Activated CD4-positive, alpha-beta memory T cell treated with anti-CD3 and anti-CD28 coated beads for 36 hours (primary cell): ENCODE results near the gene NUP35. TPM values are rescaled to one million over a fixed set of nuclear protein-coding genes. Genes with fewer than 3 reads are reported as not detected.
"Not testable (repeated sequence)": the region's sequence is repeated elsewhere in the genome, so short reads cannot be mapped to it uniquely, and the experiment has no call there.

ENCODE experiments used
- CTCF ChIA-PET: fragments of 350-600 bp; sonication (Branson Sonifier 250); formaldehyde crosslinking; loops from one replicate; lab custom pipeline; 2021; ENCODE audit warnings: antibody characterized with exemption, inconsistent platforms; lab: Charles Lee
- POLR2A ChIA-PET: fragments of 350-600 bp; sonication (Branson Sonifier 250); formaldehyde crosslinking; loops from one replicate; lab custom pipeline; 2021; ENCODE audit warnings: antibody characterized with exemption; lab: Charles Lee
- DNase-seq: peaks from one replicate; pipeline ENCODE4 v3.0.0-alpha.2; 2020
- H3K27ac Mint-ChIP-seq: one replicate; pipeline ENCODE4 v1.8.0; 2021; ENCODE audit warnings: mixed read lengths
- H3K27me3 Mint-ChIP-seq: one replicate; pipeline ENCODE4 v1.8.0; 2021; ENCODE audit warnings: mixed read lengths
- H3K36me3 Mint-ChIP-seq: one replicate; pipeline ENCODE4 v1.8.0; 2021; ENCODE audit warnings: mixed read lengths
- H3K4me1 Mint-ChIP-seq: one replicate; pipeline ENCODE4 v1.8.0; 2021; ENCODE audit warnings: low read depth, mixed read lengths
- H3K4me3 Mint-ChIP-seq: one replicate; pipeline ENCODE4 v1.8.0; 2021; ENCODE audit warnings: mild to moderate bottlenecking, mixed read lengths
- H3K9me3 Mint-ChIP-seq: one replicate; pipeline ENCODE4 v1.8.0; 2021; ENCODE audit warnings: mixed read lengths
- intact Hi-C: fragments of 100-400 bp; cut with micrococcal nuclease; formaldehyde crosslinking; loops from one replicate; pipeline ENCODE4 v1.15.1; 2023
- total RNA-seq, 2 experiments: library from RNA; stranded (reverse); gene quantifications; one replicate each; pipeline ENCODE4 v1.2.3, GENCODE V29; 2021

Gene NUP35
- total RNA-seq, 2 experiments from 2014 or later: 27.6 to 31.7 TPM

DNA sequence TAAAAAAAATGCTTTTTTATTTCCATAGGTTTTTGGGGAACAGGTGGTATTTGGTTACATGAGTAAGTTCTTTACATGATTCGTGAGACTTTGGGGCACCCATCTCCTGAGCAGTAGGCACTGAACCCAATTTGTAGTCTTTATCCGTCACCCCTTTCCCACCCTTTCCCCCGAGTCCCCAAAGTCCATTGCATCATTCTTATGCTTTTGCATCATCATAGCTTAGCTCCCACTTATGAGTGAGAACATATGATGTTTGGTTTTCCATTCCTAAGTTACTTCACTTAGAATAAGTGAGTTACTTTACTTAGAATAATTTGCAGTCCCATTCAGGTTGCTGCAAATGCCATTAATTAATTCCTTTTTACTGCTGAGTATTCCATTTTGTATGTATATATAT lies 28.0 kb downstream of the NUP35 start:
- CTCF ChIA-PET, intact Hi-C loops, H3K9me3 Mint-ChIP-seq, DNase-seq, H3K27ac Mint-ChIP-seq, H3K4me1 Mint-ChIP-seq, H3K4me3 Mint-ChIP-seq, H3K27me3 Mint-ChIP-seq: not testable (repeated sequence)
- POLR2A ChIA-PET: interaction anchor here (0.6 kb wide), 1 partner anchor 40 kb away, joined by 3 read pairs; no protein-coding TSS in a partner anchor
- peaks cover 53% of the 10 kb centered on the region for H3K36me3 Mint-ChIP-seq

- CTCF ChIA-PET: no interaction called here
- POLR2A ChIA-PET: no interaction called here
- Mint-ChIP-seq H3K27me3 (no peaks in the 10 kb centered on the region), H3K4me3 (no peak overlapping the region), H3K36me3 (peaks cover 57% of the 10 kb centered on the region), H3K27ac (no peak overlapping the region), H3K9me3 (no peaks in the 10 kb centered on the region), H3K4me1 (peaks cover 4% of the 10 kb centered on the region)
- intact Hi-C loops: no loop called here
- DNase-seq: no peak
Measured at GRCh38 chr2:183153967-183154366, 29.7 kb downstream of the NUP35 start.

DNA sequence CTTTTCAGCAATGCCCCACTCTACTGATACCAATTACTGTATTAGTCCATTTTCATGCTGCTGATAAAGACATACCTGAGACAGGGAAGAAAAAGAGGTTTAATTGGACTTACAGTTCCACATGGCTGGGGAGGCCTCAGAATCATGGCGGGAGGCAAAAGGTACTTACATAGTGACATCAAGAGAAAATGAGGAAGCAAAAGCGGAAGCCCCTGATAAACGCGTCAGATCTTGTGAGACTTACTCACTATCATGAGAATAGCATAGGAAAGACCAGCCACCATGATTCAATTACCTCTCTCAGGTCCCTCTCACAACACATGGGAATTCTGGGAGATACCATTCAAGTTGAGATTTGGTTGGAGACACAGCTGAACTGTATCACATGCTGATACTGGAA lies 30.5 kb downstream of the NUP35 start:
- peaks cover 62% of the 10 kb centered on the region for H3K36me3 Mint-ChIP-seq
- H3K9me3 Mint-ChIP-seq, H3K27me3 Mint-ChIP-seq, intact Hi-C loops, H3K27ac Mint-ChIP-seq, H3K4me3 Mint-ChIP-seq, H3K4me1 Mint-ChIP-seq, DNase-seq, POLR2A ChIA-PET, CTCF ChIA-PET: not testable (repeated sequence)

GRCh38 chr2:183157131-183157530 lies 32.9 kb downstream of the NUP35 start:
- H3K27ac Mint-ChIP-seq: no peak overlapping the region
- intact Hi-C loops: no loop called here
- peaks cover 60% of the 10 kb centered on the region for H3K36me3 Mint-ChIP-seq
- H3K4me3 Mint-ChIP-seq: no peak overlapping the region
- CTCF ChIA-PET: no interaction called here
- DNase-seq: no peak
- no peaks in the 10 kb centered on the region for H3K4me1 Mint-ChIP-seq
- no peaks in the 10 kb centered on the region for H3K9me3 Mint-ChIP-seq
- no peaks in the 10 kb centered on the region for H3K27me3 Mint-ChIP-seq
- POLR2A ChIA-PET: no interaction called here

- POLR2A ChIA-PET: no interaction called here
- CTCF ChIA-PET: interaction anchor here (0.6 kb wide), 1 partner anchor 182 kb away, joined by 4 read pairs; no protein-coding TSS in a partner anchor
- Mint-ChIP-seq H3K27me3 (no peaks in the 10 kb centered on the region), H3K4me1 (no peaks in the 10 kb centered on the region), H3K27ac (no peak overlapping the region), H3K4me3 (no peak overlapping the region), H3K36me3 (peaks cover 63% of the 10 kb centered on the region), H3K9me3 (peaks cover 12% of the 10 kb centered on the region)
- no peak for DNase-seq
- intact Hi-C loops: no loop called here
Measured at GRCh38 chr2:183162362-183162761, 38.1 kb downstream of the NUP35 start.

- Mint-ChIP-seq H3K4me3 (no peak overlapping the region), H3K27me3 (no peaks in the 10 kb centered on the region), H3K27ac (no peak overlapping the region), H3K9me3 (peaks cover 12% of the 10 kb centered on the region), H3K4me1 (no peaks in the 10 kb centered on the region), H3K36me3 (peaks cover 69% of the 10 kb centered on the region)
- ChIA-PET CTCF (no interaction called here), POLR2A (no interaction called here)
- intact Hi-C loops: no loop called here
- no peak for DNase-seq
Measured at GRCh38 chr2:183163821-183164649, 39.8 kb downstream of the NUP35 start.

DNA sequence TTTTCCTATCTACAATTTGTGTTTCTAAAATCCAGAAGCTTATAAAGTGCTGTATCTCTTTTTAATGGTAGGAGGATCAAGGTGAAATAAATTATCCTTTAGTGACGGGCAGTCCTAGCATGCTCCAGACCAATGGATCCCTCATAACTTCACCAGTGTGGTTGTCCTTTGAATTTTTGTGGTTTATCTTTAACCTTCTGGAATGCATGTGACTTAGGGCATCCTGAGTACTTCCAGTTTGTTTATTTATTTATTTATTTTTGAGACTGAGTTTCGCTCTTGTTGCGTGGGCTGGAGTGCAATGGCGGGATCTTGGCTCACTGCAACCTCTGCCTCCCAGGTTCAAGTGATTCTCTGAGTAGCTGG lies 40.4 kb downstream of the NUP35 start:
- no peak for DNase-seq
- ChIA-PET CTCF (no interaction called here), POLR2A (no interaction called here)
- Mint-ChIP-seq H3K4me1 (peaks cover under 1% of the 10 kb centered on the region), H3K9me3 (peaks cover 12% of the 10 kb centered on the region), H3K4me3 (no peak overlapping the region), H3K27me3 (no peaks in the 10 kb centered on the region), H3K36me3 (peaks cover 65% of the 10 kb centered on the region), H3K27ac (no peak overlapping the region)
- intact Hi-C loops: no loop called here

GRCh38 chr2:183166210-183166609 lies 42.0 kb downstream of the NUP35 start:
- H3K4me1 Mint-ChIP-seq: peaks cover 11% of the 10 kb centered on the region
- no peaks in the 10 kb centered on the region for H3K27me3 Mint-ChIP-seq
- H3K27ac Mint-ChIP-seq: no peak overlapping the region
- no peak for DNase-seq
- H3K4me3 Mint-ChIP-seq: no peak overlapping the region
- CTCF ChIA-PET: no interaction called here
- POLR2A ChIA-PET: no interaction called here
- peaks cover 12% of the 10 kb centered on the region for H3K9me3 Mint-ChIP-seq
- peaks cover 64% of the 10 kb centered on the region for H3K36me3 Mint-ChIP-seq
- intact Hi-C loops: no loop called here

- H3K4me3 Mint-ChIP-seq, DNase-seq, CTCF ChIA-PET, H3K27ac Mint-ChIP-seq, intact Hi-C loops, POLR2A ChIA-PET, H3K27me3 Mint-ChIP-seq: not testable (repeated sequence)
- H3K4me1 Mint-ChIP-seq: peaks cover 11% of the 10 kb centered on the region
- peaks cover 12% of the 10 kb centered on the region for H3K9me3 Mint-ChIP-seq
- H3K36me3 Mint-ChIP-seq: peaks cover 62% of the 10 kb centered on the region
Measured at GRCh38 chr2:183166976-183167375, 42.7 kb downstream of the NUP35 start.

- Mint-ChIP-seq H3K27me3 (no peaks in the 10 kb centered on the region), H3K4me3 (no peak overlapping the region), H3K9me3 (peaks cover 28% of the 10 kb centered on the region), H3K36me3 (peaks cover 53% of the 10 kb centered on the region), H3K4me1 (peaks cover 11% of the 10 kb centered on the region), H3K27ac (no peak overlapping the region)
- ChIA-PET CTCF (no interaction called here), POLR2A (no interaction called here)
- no peak for DNase-seq
- intact Hi-C loops: no loop called here
Measured at GRCh38 chr2:183172220-183172887, 48.1 kb downstream of the NUP35 start.

DNA sequence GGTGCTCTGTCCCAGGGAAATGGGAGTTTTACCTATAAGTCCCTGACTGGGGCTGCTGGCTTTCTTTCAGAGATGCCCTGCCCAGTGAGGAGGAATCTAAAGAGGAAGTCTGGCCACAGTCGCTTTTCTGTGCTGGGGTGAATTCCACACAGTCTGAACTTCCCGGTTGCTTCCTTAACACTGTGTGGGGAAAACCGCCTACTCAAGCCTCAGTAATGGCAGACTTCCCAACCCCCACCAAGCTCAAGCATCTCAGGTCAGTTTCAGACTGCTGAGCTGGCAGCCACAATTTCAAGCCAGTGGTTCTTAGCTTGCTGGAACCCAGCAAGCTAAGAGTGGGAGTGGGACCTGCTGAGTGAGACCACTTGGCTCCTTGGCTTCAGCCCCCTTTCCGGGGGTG lies 54.9 kb downstream of the NUP35 start:
- peaks cover 84% of the 10 kb centered on the region for H3K36me3 Mint-ChIP-seq
- no peaks in the 10 kb centered on the region for H3K27me3 Mint-ChIP-seq
- no peak overlapping the region for H3K4me3 Mint-ChIP-seq
- no peak for DNase-seq
- H3K9me3 Mint-ChIP-seq: peaks cover 45% of the 10 kb centered on the region
- ChIA-PET POLR2A (no interaction called here), CTCF (no interaction called here)
- no peaks in the 10 kb centered on the region for H3K4me1 Mint-ChIP-seq
- H3K27ac Mint-ChIP-seq: no peak overlapping the region
- intact Hi-C loops: no loop called here

- intact Hi-C loops: no loop called here
- peaks cover 73% of the 10 kb centered on the region for H3K36me3 Mint-ChIP-seq
- H3K27ac Mint-ChIP-seq: no peak overlapping the region
- POLR2A ChIA-PET: no interaction called here
- peaks cover 5% of the 10 kb centered on the region for H3K4me1 Mint-ChIP-seq
- peaks cover 19% of the 10 kb centered on the region for H3K9me3 Mint-ChIP-seq
- no peak overlapping the region for H3K4me3 Mint-ChIP-seq
- no peak for DNase-seq
- no peaks in the 10 kb centered on the region for H3K27me3 Mint-ChIP-seq
- CTCF ChIA-PET: no interaction called here
Measured at GRCh38 chr2:183185534-183185933, 61.3 kb downstream of the NUP35 start.
